HUDEP-2 (cell line): ENCODE results near the gene ASPHD2.

Experiments
- DNase-seq, 76 experiments: peaks; one replicate each; lab custom pipeline; 2025; ENCODE audit not compliant: unreplicated experiment in 76 of 76; lab: John Stamatoyannopoulos, UW

The ASPHD2 gene

DNA sequence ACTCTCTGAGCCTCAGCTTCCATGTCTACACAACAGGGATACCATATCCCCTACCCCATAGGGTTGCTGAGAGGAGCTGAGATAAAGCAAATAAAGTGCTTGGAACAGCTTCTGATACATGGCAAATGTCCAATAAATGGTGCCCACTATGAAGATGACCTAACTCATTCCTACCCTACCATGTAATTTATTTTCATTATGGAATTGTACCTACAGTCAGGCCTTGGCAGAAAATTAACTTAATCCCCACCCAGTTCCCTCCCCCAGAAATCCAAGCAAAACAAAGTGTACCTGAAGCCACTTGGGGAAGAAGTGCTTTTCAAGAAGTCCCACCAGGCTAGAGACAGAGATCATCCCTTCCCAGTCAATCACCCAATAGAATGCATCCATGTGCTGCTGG is 65.4 kb downstream of the ASPHD2 start:
- no peak for DNase-seq
